SK-N-SH (cell line): ENCODE data around the gene MANSC1. TPM values are rescaled to one million over a fixed set of nuclear protein-coding genes. Genes with fewer than 3 reads are reported as not detected.

Experiments
- CTCF ChIA-PET: fragments of 300-600, 350-600 bp; formaldehyde crosslinking; extraction: SDS; loops from one replicate; lab custom pipeline; 2021; lab: Yijun Ruan, JAX
- POLR2A ChIA-PET: fragments of 350-600 bp; sonication (Branson Sonifier 250); formaldehyde crosslinking; extraction: SDS; loops from one replicate; lab custom pipeline; 2020; ENCODE audit warnings: antibody characterized with exemption, inconsistent platforms; lab: Yijun Ruan, JAX
- DNase-seq: peaks from one replicate; pipeline ENCODE4 v3.0.0; 2012
- H2AFZ ChIP-seq: fragments of 200-600 bp; sonication (generic); 2 replicates; pipeline ENCODE4 v1.8.1; 2016; ENCODE audit warnings: antibody characterized with exemption, mild to moderate bottlenecking, low read depth
- H3F3A ChIP-seq: fragments of 200-600 bp; sonication (generic); replicated peaks from 2 replicates; pipeline ENCODE3; 2016; ENCODE audit warnings: antibody characterized with exemption, mild to moderate bottlenecking; ENCODE audit not compliant: insufficient read depth
- H3K27ac ChIP-seq, 2 experiments: fragments of 200-500 bp in 1 of 2; fragments of 200-600 bp in 1 of 2; sonication (Bioruptor generic) in 1 of 2; sonication (generic), shearing (Covaris generic) in 1 of 2; 2 replicates each; pipeline versions ENCODE4 v1.5.1 to v1.6.1; 2014 to 2016; ENCODE audit warnings: low read depth in 2 of 2, inconsistent platforms in 1 of 2, low read length in 1 of 2, mild to moderate bottlenecking in 1 of 2, mixed read lengths in 1 of 2
- H3K27me3 ChIP-seq: fragments of 200-600 bp; sonication (generic), shearing (Covaris generic); 2 replicates; pipeline ENCODE4 v1.6.1; 2016; ENCODE audit warnings: mixed run types; ENCODE audit not compliant: insufficient read depth
- H3K36me3 ChIP-seq, 2 experiments: fragments of 200-500 bp in 1 of 2; fragments of 200-600 bp in 1 of 2; sonication (Bioruptor generic) in 1 of 2; sonication (generic) in 1 of 2; replicated peaks in 1 of 2; 2 replicates each; pipeline versions ENCODE3 to v1.5.1; 2014 to 2016; ENCODE audit warnings: low read length in 1 of 2, mild to moderate bottlenecking in 1 of 2; ENCODE audit not compliant: insufficient read depth in 2 of 2, control insufficient read depth in 1 of 2
- H3K4me1 ChIP-seq, 2 experiments: fragments of 200-500 bp in 1 of 2; fragments of 200-600 bp in 1 of 2; sonication (Bioruptor generic) in 1 of 2; sonication (generic), shearing (Covaris generic) in 1 of 2; 2 replicates each; pipeline versions ENCODE4 v1.5.1 to v1.6.1; 2014 to 2016; ENCODE audit warnings: low read depth in 1 of 2, low read length in 1 of 2, mixed run types in 1 of 2; ENCODE audit not compliant: insufficient read depth in 2 of 2, control insufficient read depth in 1 of 2
- H3K4me2 ChIP-seq: fragments of 200-600 bp; sonication (generic), shearing (Covaris generic); 2 replicates; pipeline ENCODE4 v1.6.1; 2017; ENCODE audit warnings: mixed run types
- H3K4me3 ChIP-seq, 2 experiments: fragments of 200-500 bp in 1 of 2; fragments of 200-600 bp in 1 of 2; sonication (Bioruptor generic) in 1 of 2; sonication (generic), shearing (Covaris generic) in 1 of 2; 2 replicates each; pipeline versions ENCODE4 v1.5.1 to v1.8.1; 2014 to 2016; ENCODE audit warnings: low read depth in 2 of 2, inconsistent platforms in 1 of 2, low read length in 1 of 2, mild to moderate bottlenecking in 1 of 2, mixed read lengths in 1 of 2, moderate library complexity in 1 of 2
- H3K79me2 ChIP-seq: fragments of 200-600 bp; sonication (generic); 2 replicates; pipeline ENCODE4 v1.8.1; 2017; ENCODE audit warnings: mild to moderate bottlenecking; ENCODE audit not compliant: insufficient read depth
- H3K9ac ChIP-seq: fragments of 200-600 bp; sonication (generic); 2 replicates; pipeline ENCODE4 v1.6.1; 2017; ENCODE audit warnings: mixed run types
- H3K9me2 ChIP-seq: fragments of 200-600 bp; sonication (generic); 2 replicates; pipeline ENCODE4 v1.6.1; 2017; ENCODE audit warnings: mixed run types
- H3K9me3 ChIP-seq: fragments of 200-600 bp; sonication (generic); 2 replicates; pipeline ENCODE4 v1.6.1; 2017; ENCODE audit warnings: mixed run types, mild to moderate bottlenecking, moderate library complexity
- H4K20me1 ChIP-seq: fragments of 200-600 bp; sonication (generic); 2 replicates; pipeline ENCODE4 v1.6.1; 2017; ENCODE audit warnings: mild to moderate bottlenecking, mixed run types; ENCODE audit not compliant: insufficient read depth
- EP300 ChIP-seq, 2 experiments: IDR thresholded peaks; 2 replicates each; pipeline versions ENCODE4 v1.4.0 to v1.6.1; 2012; ENCODE audit warnings: borderline replicate concordance in 1 of 2, low read depth in 1 of 2, low read length in 1 of 2
- EZH2phosphoT487 ChIP-seq: fragments of 200-600 bp; sonication (generic); IDR thresholded peaks from 2 replicates; pipeline ENCODE4 v1.6.1; 2017; ENCODE audit warnings: low read depth, mixed run types, mild to moderate bottlenecking, antibody characterized with exemption, moderate library complexity, borderline replicate concordance
- FOSL2 ChIP-seq: IDR thresholded peaks from 2 replicates; pipeline ENCODE4 v1.4.0; 2012; ENCODE audit warnings: low read depth, mild to moderate bottlenecking, moderate library complexity, borderline replicate concordance
- FOXM1 ChIP-seq: IDR thresholded peaks from 2 replicates; pipeline ENCODE4 v1.4.0; 2012; ENCODE audit warnings: low read depth, mild to moderate bottlenecking
- GATA2 ChIP-seq: sonication (generic); formaldehyde crosslinking; IDR thresholded peaks from 2 replicates; pipeline ENCODE4 v1.5.0; 2020; ENCODE audit warnings: mild to moderate bottlenecking, missing genetic modification reagents
- JUND ChIP-seq: IDR thresholded peaks from 2 replicates; pipeline ENCODE4 v1.4.0; 2012
- RCOR1 ChIP-seq: fragments of 150-350 bp; IDR thresholded peaks from 2 replicates; pipeline ENCODE4 v1.6.1; 2017; ENCODE audit warnings: antibody characterized with exemption, low read length
- RFX5 ChIP-seq: IDR thresholded peaks from 2 replicates; pipeline ENCODE4 v1.6.1; 2012; ENCODE audit warnings: mild to moderate bottlenecking, improper control_type of control experiment, low read length
- SMC3 ChIP-seq: IDR thresholded peaks from 2 replicates; pipeline ENCODE4 v1.6.1; 2012; ENCODE audit warnings: low read depth, low read length, improper control_type of control experiment
- USF1 ChIP-seq: IDR thresholded peaks from 2 replicates; pipeline ENCODE4 v1.4.0; 2012; ENCODE audit warnings: low read depth, borderline replicate concordance
- YY1 ChIP-seq: IDR thresholded peaks from 2 replicates; pipeline ENCODE4 v1.4.0; 2012; ENCODE audit warnings: low read depth, mild to moderate bottlenecking
- whole genome bisulfite sequencing: methylation state at CpG from one replicate; pipeline ENCODE4 v1.1.6; 2017; ENCODE audit warnings: low lambda C conversion rate; 5-methylcytosine and 5-hydroxymethylcytosine counted together
- polyA plus RNA-seq, 3 experiments: library from polyadenylated mRNA; depleted of rRNA; stranded (reverse); fragments of >200 nt; gene quantifications; 2 replicates each; pipeline ENCODE4 v1.2.3, GENCODE V29; 2012
- TF ChIP-seq, protein P1 (sequence below): fragments of 150-350 bp; IDR thresholded peaks from 2 replicates; pipeline ENCODE4 v1.6.1; 2017; ENCODE audit warnings: antibody characterized with exemption, low read length, low read depth, borderline replicate concordance
- TF ChIP-seq, protein P2 (sequence below): IDR thresholded peaks from 2 replicates; pipeline ENCODE4 v1.4.0; 2012; ENCODE audit warnings: low read depth, borderline replicate concordance
- TF ChIP-seq, protein P3 (sequence below): fragments of 150-350 bp; IDR thresholded peaks from 2 replicates; pipeline ENCODE4 v1.6.1; 2016; ENCODE audit warnings: mild to moderate bottlenecking, low read depth, low read length

Gene MANSC1
- polyA plus RNA-seq, 1 of the 3 experiments (the other 2 are of a cell fraction): 2.9 TPM

DNA sequence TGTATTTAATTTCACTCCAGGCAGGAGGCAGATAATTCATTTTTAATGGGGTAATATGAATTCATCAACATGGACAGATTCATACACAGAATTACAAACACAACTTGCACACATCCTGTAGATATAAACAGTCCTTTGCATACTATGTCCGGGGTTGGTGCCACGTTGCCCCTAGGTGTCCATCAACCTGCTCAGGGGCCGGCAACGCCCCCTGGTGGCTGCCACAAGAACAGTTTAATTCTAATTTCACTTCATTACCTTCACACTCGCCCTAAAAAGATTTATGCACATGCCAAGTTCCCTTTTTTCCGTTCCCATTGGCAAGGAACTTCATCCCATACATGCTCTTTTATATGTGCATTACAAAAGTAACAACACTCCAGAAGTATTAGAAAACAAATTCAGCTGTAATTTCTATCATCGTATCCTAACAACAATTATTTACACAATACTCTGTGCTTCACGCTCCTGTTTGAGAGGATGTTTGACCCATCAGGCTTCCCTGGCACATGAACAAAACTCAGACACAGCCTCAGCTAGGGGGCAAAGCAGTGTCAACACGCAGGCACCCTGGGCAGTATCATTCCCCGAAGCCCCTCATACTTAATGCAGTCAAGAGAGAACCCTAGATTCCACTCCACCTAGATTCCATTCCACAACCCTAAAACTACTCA lies 15.5 kb downstream of the MANSC1 start (continued):
- TF ChIP-seq, protein P1, sequence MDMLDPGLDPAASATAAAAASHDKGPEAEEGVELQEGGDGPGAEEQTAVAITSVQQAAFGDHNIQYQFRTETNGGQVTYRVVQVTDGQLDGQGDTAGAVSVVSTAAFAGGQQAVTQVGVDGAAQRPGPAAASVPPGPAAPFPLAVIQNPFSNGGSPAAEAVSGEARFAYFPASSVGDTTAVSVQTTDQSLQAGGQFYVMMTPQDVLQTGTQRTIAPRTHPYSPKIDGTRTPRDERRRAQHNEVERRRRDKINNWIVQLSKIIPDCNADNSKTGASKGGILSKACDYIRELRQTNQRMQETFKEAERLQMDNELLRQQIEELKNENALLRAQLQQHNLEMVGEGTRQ: no peak
- TF ChIP-seq JUND (no peak), YY1 (no peak), USF1 (no peak), SMC3 (peak; percentile 70), FOXM1 (no peak)
- TF ChIP-seq, protein P2, sequence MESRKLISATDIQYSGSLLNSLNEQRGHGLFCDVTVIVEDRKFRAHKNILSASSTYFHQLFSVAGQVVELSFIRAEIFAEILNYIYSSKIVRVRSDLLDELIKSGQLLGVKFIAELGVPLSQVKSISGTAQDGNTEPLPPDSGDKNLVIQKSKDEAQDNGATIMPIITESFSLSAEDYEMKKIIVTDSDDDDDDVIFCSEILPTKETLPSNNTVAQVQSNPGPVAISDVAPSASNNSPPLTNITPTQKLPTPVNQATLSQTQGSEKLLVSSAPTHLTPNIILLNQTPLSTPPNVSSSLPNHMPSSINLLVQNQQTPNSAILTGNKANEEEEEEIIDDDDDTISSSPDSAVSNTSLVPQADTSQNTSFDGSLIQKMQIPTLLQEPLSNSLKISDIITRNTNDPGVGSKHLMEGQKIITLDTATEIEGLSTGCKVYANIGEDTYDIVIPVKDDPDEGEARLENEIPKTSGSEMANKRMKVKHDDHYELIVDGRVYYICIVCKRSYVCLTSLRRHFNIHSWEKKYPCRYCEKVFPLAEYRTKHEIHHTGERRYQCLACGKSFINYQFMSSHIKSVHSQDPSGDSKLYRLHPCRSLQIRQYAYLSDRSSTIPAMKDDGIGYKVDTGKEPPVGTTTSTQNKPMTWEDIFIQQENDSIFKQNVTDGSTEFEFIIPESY: no peak

DNA sequence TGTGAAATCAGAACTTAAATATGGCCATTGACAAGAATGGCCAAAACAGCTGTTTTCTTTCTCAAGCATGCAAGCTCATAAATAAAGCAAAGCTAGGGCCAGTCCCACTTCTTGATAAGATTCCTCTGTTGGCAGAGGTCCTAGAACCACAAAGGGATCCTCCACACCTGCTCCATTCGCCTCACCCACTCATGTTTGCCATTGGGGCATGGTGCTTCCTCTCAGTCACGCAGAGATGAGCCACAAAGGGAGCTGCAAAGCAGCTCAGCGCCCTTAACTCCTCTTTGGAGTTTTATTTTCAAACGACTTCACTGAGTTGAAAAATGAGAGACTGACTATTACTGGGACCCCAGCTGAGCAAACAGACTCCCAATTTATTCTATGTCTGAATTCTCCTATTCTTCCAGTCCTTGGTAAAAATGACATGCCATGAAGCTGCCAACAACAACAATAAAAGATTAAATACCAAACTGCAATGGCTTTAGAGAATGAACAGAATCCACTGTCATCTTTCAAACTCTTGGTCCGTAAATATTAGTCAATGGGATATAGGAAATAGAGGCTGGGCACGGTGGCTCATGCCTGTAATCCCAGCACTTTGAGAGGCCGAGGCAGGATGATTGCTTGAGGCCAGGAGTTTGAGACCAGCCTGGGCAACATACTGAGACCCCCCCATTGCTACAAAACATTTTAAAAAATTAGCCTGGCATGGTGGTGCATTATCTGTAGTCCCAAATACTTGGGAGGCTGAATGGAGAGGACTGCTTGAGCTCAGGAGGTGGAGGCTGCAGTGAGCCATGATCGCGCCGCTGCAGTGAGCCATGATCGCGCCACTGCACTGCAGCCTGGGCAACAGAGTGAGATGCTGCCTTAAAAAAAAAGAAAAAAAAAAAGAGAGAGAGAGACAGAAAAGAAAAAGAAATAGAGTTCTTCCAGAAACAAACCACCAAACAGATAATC lies 16.4 kb downstream of the MANSC1 start:
- Histone ChIP-seq H3K27me3 (no peaks in the 10 kb centered on the region), H3K9me2 (no peaks in the 10 kb centered on the region), H3K4me1 (peaks cover 7 to 14% of the 10 kb centered on the region in 2 experiments; a peak in 2 of 4 replicates), H3K79me2 (no peaks in the 10 kb centered on the region), H3K36me3 (no peaks in the 10 kb centered on the region), H2AFZ (no peak overlapping the region; the same call in 1 of the 2 replicates), H3F3A (peaks cover 13% of the 10 kb centered on the region), H4K20me1 (no peaks in the 10 kb centered on the region), H3K27ac (no peak overlapping the region; a peak in 1 of 4 replicates), H3K9ac (no peak overlapping the region), H3K4me2 (0 out of 2 replicates have a peak overlapping the region, but pooled peaks have one; percentile 7), H3K4me3 (0 out of 4 replicates have a peak overlapping the region, but pooled peaks of 1 of the 2 experiments have one; percentile 31), H3K9me3 (no peaks in the 10 kb centered on the region)
- 83% methylated on average over 12 of the region's 12 CpGs for WGBS
- CTCF ChIA-PET: interaction anchor here (0.7 to 2.4 kb wide), 18 partner anchors 14 to 754 kb away, joined by 3 to 13 read pairs (median 3); partner anchors contain the start of genes BORCS5 and MANSC1
- POLR2A ChIA-PET: interaction anchor here (1.4 to 1.6 kb wide), 2 partner anchors 24 to 67 kb away, joined by 3 to 5 read pairs; partner anchors contain the start of gene LRP6
- TF ChIP-seq EZH2phosphoT487: no peak
- no peak for TF ChIP-seq FOSL2
- no peak for TF ChIP-seq GATA2
- TF ChIP-seq RCOR1: no peak
- no peak for TF ChIP-seq RFX5
- TF ChIP-seq, protein P2: no peak
- TF ChIP-seq, protein P3, sequence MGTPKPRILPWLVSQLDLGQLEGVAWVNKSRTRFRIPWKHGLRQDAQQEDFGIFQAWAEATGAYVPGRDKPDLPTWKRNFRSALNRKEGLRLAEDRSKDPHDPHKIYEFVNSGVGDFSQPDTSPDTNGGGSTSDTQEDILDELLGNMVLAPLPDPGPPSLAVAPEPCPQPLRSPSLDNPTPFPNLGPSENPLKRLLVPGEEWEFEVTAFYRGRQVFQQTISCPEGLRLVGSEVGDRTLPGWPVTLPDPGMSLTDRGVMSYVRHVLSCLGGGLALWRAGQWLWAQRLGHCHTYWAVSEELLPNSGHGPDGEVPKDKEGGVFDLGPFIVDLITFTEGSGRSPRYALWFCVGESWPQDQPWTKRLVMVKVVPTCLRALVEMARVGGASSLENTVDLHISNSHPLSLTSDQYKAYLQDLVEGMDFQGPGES: no peak
- no peak for TF ChIP-seq EP300 (IDR thresholded peaks at IDR 0.05; ENCODE audit: borderline replicate concordance in 1 of 2, low read depth in 1 of 2, low read length in 1 of 2)
- no peak for DNase-seq
